ENCODE measurements around the gene MED20.

- TF ChIP-seq CTCF (IDR thresholded peaks at IDR 0.05) (no peak), POLR2A (IDR thresholded peaks at IDR 0.05) (no peak), POLR2AphosphoS5 (IDR thresholded peaks at IDR 0.05) (no peak)
Observed at GRCh38 chr6:41940759-41941279, 19.9 kb upstream of the MED20 start.

Measured in gastroesophageal sphincter (tissue), 3 donors.